GM19043 (cell line): ENCODE measurements around the gene RFX1.
"Not testable (repeated sequence)": the region's sequence is repeated elsewhere in the genome, so short reads cannot be mapped to it uniquely, and the experiment has no call there.

Source experiments
- ATAC-seq: cut with Tn5 transposase; IDR thresholded peaks from one replicate; pipeline ENCODE4 v1.9.1; 2021; ENCODE audit warnings: low read depth; ENCODE audit not compliant: unreplicated experiment

RFX1 gene

DNA sequence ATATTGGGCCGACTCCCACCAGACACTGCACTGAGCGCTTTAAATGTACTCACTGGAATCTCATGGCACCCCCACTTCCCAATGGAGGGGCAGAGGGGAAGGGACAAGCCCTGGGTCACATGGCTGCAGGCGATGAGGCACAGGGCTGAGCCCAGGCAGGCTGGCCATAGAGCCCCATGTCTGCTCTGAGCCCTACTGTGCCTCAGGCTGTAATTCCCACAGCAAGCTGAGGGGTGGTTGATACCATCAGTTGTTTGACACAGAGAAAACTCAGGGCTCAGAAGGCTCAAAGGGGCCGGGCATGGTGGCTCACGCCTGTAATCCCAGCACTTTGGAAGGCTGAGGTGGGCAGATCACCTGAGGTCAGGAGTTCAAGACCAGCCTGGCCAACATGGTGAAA is 25.1 kb downstream of the RFX1 start:
- no peak for ATAC-seq

- ATAC-seq, result no peak
Measured at GRCh38 chr19:13980340-13980739, 25.8 kb downstream of the RFX1 start.

- ATAC-seq, result no peak
Measured at GRCh38 chr19:13979686-13980085, 26.4 kb downstream of the RFX1 start.

DNA sequence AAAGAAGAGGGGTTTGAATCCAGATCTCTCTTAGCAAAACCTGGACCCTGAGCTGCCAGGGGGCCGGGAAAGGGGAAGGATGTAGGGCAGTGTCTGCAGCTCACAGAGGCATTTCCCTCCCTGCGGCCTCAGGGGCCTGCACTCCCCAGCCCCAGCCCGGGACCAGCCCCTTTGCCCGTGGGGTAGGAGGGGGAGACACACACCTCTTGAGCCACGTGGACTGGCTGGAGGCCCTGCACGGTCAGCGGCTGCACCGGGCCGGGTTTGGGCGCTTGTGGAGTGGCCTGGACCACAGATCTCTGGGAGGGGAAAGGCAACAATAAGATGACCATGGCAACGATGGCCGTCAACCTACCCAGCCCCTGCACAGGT is 26.9 kb downstream of the RFX1 start:
- no peak for ATAC-seq

- no peak for ATAC-seq
Measured at GRCh38 chr19:13978351-13979243, 27.5 kb downstream of the RFX1 start.

- ATAC-seq, result no peak
Measured at GRCh38 chr19:13977803-13978202, 28.3 kb downstream of the RFX1 start.

DNA sequence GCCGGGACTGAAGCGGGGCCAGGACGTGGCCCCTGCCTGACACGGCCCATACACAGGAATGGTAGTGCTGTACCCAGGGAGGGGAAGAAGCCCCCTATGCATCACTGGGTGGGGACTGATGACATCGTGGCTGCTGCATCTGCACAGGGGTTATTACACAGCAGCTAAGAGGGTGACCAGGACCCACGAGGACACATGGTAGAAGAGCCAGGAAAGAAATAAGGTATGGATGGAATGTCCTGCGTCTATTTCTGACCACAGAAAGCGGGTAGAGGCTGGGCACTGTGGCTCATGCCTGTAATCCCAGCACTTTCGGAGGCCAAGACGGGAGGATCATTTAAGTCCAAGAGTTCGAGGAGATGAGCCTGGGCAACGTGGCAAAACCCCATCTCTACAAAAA is 29.7 kb downstream of the RFX1 start:
- no peak for ATAC-seq

- ATAC-seq, result no peak
Measured at GRCh38 chr19:13975870-13976269, 30.2 kb downstream of the RFX1 start.

- no peak for ATAC-seq
Measured at GRCh38 chr19:13974073-13974472, 32.0 kb downstream of the RFX1 start.

GRCh38 chr19:13973479-13973878 is 32.6 kb downstream of the RFX1 start:
- not testable (repeated sequence) for ATAC-seq

- no peak for ATAC-seq
Measured at GRCh38 chr19:13972368-13973155, 33.6 kb downstream of the RFX1 start.

DNA sequence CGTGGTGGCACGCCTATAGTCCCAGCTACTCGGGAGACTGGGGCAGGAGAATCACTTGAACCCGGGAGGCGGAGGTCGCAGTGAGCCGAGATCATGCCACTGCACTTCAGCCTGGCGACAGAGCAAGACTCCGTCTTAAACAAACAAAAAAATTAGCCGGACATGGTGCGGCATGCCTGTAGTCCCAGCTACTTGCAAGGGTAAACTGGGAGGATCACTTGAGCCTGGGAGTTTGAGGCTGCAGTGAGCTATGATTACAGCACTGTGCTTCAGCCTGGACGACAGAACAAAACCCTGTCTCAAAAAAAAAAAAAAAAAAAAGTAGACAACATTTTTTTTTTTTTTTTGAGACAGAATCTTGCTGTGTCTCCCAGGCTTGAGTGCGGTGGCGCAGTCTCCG is 34.3 kb downstream of the RFX1 start:
- not testable (repeated sequence) for ATAC-seq

DNA sequence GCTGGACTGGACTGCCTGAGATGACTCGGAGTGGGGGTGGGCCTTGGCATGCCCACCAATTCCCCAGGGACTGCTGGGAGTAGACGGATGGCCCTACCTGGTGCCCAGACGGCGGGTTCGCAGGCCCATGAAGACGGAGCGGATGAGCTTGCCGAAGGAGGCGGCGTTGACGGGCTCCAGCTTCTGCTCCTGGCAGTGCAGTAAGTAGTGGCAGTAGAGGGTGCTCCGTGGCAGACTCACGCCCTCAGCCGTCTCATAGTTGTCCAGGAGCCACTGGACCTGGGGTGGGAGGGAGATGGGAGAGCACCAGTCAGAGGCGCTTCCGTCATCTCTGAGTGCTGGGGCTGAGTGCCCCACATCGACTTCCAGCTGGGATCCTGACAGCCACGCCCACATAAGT is 36.2 kb downstream of the RFX1 start:
- ATAC-seq, result no peak

GRCh38 chr19:13968999-13969398 is 37.1 kb downstream of the RFX1 start:
- no peak for ATAC-seq

GRCh38 chr19:13968383-13968935 is 37.7 kb downstream of the RFX1 start:
- no peak for ATAC-seq

- ATAC-seq, result not testable (repeated sequence)
Measured at GRCh38 chr19:13967206-13967605, 38.9 kb downstream of the RFX1 start.

DNA sequence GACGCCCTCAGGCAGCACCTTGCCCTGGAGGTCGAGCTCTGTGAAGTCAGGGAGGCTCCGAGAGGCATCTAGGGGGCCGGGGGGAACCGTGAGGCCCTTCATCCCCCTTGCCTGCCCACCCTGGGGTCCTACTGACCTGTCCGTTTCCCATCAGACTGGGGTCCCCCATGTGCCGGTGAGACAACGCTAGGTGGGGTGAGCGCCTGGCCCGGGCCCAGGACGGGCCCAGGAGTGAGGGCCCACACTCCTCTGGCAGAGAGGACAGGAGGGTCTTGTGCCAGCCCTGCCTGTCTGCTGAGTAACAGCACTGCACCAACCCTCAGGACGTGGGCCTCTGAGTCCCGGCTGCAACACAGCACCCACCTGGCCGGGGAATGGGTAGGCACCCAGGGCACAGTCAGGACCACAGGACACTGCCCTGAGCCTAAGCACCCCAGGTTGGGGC is 39.4 kb downstream of the RFX1 start:
- ATAC-seq, result no peak

DNA sequence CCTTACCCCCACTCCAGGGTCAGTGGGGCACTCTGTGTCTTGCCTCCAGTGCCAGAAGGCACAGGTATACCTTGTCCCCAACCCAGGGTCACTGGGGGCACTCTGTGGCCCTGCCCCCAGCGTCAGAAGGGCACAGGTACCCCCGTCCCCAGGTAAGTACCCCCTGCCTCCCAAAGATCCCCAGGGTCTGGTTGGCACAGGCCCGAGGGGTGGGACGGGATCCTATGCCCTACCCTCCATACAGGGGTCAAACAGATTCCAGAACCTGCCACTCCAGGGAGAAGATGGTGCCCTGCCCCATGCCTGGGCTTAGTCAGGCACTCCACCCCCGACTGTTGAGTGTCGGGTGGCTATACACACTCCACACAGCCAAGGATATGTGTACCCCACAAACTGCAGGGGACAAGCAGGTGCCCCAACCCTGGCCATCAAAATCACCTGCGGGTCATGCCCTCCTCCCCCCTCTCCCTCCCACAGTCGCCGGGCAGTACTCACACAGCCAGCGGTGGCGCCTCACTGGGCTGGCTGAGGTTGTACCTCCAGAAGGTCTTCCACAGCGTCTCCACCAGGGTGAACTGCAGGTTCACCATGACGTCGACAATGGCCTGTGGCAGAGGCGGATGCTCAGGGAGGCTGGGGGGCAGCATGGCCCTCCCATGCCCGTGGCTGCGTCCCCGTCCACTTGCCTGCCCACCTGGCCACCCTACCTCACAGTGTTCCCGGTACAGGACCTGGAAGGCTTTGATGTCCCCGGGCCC is 40.0 kb downstream of the RFX1 start:
- no peak for ATAC-seq

DNA sequence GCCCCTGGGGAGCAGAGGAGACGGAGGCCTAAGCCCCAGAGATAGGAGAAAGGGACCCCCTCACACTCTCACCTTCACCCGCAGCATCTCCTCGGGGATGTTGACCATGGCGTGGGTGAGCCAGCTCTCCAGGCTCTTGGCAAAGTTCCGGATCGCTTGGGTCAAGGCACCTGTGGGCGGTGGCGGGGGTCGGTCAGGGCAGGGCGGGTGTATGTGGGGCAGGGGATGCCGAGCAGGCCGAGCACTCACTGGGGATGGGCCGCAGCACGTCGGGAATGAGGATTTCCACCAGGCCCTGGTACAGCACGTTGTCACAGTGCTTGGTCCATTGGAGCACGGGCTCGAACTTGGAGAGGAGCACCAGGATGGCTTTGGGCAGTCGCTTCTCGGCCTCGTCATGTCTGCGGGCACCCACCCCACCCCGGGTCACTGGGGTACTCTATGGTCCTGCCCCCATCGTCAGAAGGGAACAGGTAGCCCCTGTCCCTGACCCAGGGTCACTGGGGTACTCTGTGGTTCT is 40.7 kb downstream of the RFX1 start:
- no peak for ATAC-seq

GRCh38 chr19:13964776-13965175 is 41.3 kb downstream of the RFX1 start:
- ATAC-seq, result no peak
